ENCODE results near the gene AGAP1. TPM values are rescaled to one million over a fixed set of nuclear protein-coding genes. Genes with fewer than 3 reads are reported as not detected.

The AGAP1 gene
- total and polyA plus RNA-seq, 2 donors (not counting 3 experiments of a cell fraction or from before 2014, with no cell fraction given), result 10.2 to 20.9 TPM

DNA sequence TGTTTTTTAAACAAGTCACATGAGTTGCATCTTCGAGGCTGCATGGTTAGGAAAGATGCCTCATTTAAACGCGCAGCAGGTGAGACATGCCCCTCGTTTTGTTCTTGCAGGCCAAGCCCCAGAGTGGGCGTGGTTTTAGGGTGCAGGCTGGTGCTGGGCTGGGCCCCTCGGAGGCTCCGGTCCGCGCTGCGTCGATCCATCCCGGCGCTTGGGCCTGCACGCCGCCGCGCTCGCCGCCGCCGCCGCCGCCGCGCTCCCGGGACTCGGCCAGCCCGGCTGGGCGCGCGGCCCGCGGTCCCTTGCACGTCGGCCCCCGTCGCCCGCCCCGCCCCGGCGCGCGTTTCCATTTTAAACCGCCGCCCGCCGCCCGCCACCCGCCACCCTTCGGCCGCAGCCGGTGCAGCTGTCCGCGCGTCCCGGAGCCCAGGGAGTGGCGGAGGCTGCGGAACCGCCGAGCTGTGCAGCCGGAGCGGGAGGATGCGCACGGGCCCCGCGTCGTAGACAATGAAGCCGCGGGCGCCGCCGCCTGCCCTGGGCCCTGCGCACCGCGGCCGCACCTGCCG is 175.5 kb downstream of the AGAP1 start:
- H3K4me1 ChIP-seq (ENCODE audit: control insufficient read depth, extremely low read depth, insufficient read depth, low read length), result peaks cover 2% of the 10 kb centered on the region
- BruUV-seq (replicated peaks), result no TSS peak
- no peak overlapping the region for H3K27ac ChIP-seq (ENCODE audit: insufficient read depth, low read depth, low read length)
- no peaks in the 10 kb centered on the region for H3K9me1 ChIP-seq (replicated peaks; ENCODE audit: control insufficient read depth, extremely low read depth, insufficient read depth, low read length)
- dilution Hi-C loops (cut with MboI; ENCODE audit: extremely low pct_ligation_motif_present, low sequenced_read_pairs) (no loop called here), intact Hi-C loops (cut with micrococcal nuclease) (no loop called here)
- peak overlapping the region; percentile 44 for H3K4me2 ChIP-seq (ENCODE audit: insufficient read depth, low read length)
- peaks cover 22 to 27% of the 10 kb centered on the region in 2 experiments for H3K27me3 ChIP-seq (ENCODE audit: control insufficient read depth in 2 of 2, insufficient read depth in 2 of 2, low read length in 2 of 2)
- H3K79me2 ChIP-seq (ENCODE audit: control insufficient read depth, insufficient read depth, low read length), result no peaks in the 10 kb centered on the region
- ChIA-PET CTCF (interaction anchor here (1.0 to 3.5 kb wide), 5 partner anchors 14 to 552 kb away, joined by 4 to 22 read pairs (median 5); no protein-coding TSS in a partner anchor), POLR2A (no interaction called here)
- H3K4me3 ChIP-seq (replicated peaks in 1 of 3; ENCODE audit: insufficient read depth in 1 of 3, low read depth in 1 of 3, low read length in 3 of 3), result peak overlapping the region in 1 of 3 experiments; percentile 48
- H4K20me1 ChIP-seq (replicated peaks; ENCODE audit: control insufficient read depth, extremely low read depth, insufficient read depth, low read length), result no peaks in the 10 kb centered on the region
- FAIRE-seq (no peak), DNase-seq (ENCODE audit: low read depth, low spot score) (peak; percentile 35)
- no peak overlapping the region for H3K9ac ChIP-seq (replicated peaks; ENCODE audit: extremely low read depth, insufficient read depth, low read length)
- no peaks in the 10 kb centered on the region for H3K36me3 ChIP-seq (ENCODE audit: control insufficient read depth in 2 of 2, extremely low read depth in 1 of 2, insufficient read depth in 2 of 2, low read length in 2 of 2)
- H2AFZ ChIP-seq (ENCODE audit: low read depth, low read length), result no peak overlapping the region
- no peaks in the 10 kb centered on the region for H3K9me3 ChIP-seq (replicated peaks; ENCODE audit: control insufficient read depth, insufficient read depth, low read length)
- TF ChIP-seq JUN (IDR thresholded peaks at IDR 0.05; ENCODE audit: borderline replicate concordance, insufficient read depth, insufficient read length, low read depth) (no peak), GATA2 (IDR thresholded peaks at IDR 0.05; ENCODE audit: insufficient read depth, insufficient read length, low read depth, low read length) (no peak), POLR2A (IDR thresholded peaks at IDR 0.05; ENCODE audit: low read depth, low read length) (no peak), FOS (IDR thresholded peaks at IDR 0.05; ENCODE audit: borderline replicate concordance, insufficient read depth, low read length) (no peak), POLR2AphosphoS5 (IDR thresholded peaks at IDR 0.05; ENCODE audit: insufficient read depth, low read depth, low read length) (no peak), EZH2 (IDR thresholded peaks at IDR 0.05; ENCODE audit: borderline replicate concordance, low read depth, low read length, severe bottlenecking) (no peak), MYC (IDR thresholded peaks at IDR 0.05; ENCODE audit: low read depth, low read length) (no peak)
- TF ChIP-seq, protein P1, sequence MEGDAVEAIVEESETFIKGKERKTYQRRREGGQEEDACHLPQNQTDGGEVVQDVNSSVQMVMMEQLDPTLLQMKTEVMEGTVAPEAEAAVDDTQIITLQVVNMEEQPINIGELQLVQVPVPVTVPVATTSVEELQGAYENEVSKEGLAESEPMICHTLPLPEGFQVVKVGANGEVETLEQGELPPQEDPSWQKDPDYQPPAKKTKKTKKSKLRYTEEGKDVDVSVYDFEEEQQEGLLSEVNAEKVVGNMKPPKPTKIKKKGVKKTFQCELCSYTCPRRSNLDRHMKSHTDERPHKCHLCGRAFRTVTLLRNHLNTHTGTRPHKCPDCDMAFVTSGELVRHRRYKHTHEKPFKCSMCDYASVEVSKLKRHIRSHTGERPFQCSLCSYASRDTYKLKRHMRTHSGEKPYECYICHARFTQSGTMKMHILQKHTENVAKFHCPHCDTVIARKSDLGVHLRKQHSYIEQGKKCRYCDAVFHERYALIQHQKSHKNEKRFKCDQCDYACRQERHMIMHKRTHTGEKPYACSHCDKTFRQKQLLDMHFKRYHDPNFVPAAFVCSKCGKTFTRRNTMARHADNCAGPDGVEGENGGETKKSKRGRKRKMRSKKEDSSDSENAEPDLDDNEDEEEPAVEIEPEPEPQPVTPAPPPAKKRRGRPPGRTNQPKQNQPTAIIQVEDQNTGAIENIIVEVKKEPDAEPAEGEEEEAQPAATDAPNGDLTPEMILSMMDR (IDR thresholded peaks at IDR 0.05; ENCODE audit: extremely low read depth in 1 of 2, insufficient read depth in 1 of 2, low read depth in 1 of 2, low read length in 2 of 2), result no peak
- TF ChIP-seq, protein P2, sequence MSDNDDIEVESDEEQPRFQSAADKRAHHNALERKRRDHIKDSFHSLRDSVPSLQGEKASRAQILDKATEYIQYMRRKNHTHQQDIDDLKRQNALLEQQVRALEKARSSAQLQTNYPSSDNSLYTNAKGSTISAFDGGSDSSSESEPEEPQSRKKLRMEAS (IDR thresholded peaks at IDR 0.05; ENCODE audit: insufficient read depth, insufficient read length), result no peak

Data from endothelial cell of umbilical vein (primary cell).